Stimulated activated CD4-positive, alpha-beta T cell treated with anti-CD3 and anti-CD28 coated beads, Interleukin-15, amount 100 ng/mL, for 1 hour (primary cell): ENCODE data around the gene ACAD11.
"Not testable (repeated sequence)": the region's sequence is repeated elsewhere in the genome, so short reads cannot be mapped to it uniquely, and the experiment has no call there.

Experiments
- DNase-seq, 2 donors: peaks; one replicate each; pipeline ENCODE4 v3.0.0-alpha.2; 2020; ENCODE audit warnings: low read depth in 1 of 2, low spot score in 1 of 2

Gene ACAD11

GRCh38 chr3:132652640-132653270 lies 6.9 kb downstream of the ACAD11 start:
- no peak for DNase-seq

GRCh38 chr3:132650153-132650552 lies 9.5 kb downstream of the ACAD11 start:
- DNase-seq = no peak

GRCh38 chr3:132645058-132645457 lies 14.6 kb downstream of the ACAD11 start:
- no peak for DNase-seq

DNA sequence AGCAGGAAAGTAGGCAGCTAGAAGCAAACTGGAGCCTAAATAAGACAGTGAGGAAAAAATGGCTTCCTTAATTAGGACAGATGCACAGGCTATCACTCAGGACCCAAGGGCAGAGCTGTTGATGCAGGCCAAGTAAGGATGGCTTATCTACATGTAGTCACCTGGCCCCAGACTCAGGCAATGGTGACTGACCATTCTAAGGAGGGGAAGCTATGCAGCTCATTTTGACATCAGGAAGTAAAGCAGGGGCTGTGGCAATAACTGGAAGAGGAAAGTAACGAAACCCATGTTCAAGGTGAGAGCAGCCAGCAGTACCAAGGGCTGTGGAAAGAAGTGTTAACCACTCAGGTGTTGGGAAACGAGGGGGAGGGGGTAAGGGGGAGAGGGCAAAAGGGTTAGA lies 16.2 kb downstream of the ACAD11 start:
- no peak for DNase-seq

DNA sequence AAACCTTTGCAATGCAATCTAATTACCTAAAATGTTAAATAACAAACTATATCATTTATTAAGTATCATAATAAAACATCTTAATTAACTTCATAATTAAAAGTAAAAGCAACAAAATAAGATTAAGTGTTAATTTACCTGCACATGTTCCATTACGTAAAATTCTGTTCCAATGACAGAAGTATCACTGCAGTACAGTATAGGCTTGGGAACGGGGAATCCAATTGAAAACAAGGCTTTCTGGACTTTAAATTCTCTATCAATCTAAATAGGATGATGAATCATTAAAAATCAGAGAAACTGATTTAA lies 17.1 kb downstream of the ACAD11 start:
- DNase-seq = no peak

- no peak for DNase-seq
These were observed 17.6 kb downstream of the ACAD11 start for GRCh38 chr3:132641837-132642538.

DNA sequence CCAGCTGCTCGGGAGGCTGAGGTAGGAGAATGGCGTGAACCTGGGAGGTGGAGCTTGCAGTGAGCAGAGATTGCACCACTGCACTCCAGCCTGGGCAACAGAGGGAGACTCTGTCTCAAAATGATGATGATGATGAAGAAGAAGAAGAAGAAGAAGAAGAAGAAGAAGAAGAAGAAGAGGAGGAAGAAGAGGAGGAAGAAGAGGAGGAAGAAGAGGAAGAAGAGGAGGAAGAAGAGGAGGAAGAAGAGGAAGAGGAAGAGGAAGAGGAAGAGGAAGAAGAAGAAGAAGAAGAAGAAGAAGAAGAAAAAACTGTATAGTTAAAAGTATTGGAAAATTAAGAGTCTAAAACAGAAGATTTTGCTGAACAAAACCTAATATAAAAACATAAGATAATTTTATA lies 18.2 kb downstream of the ACAD11 start:
- DNase-seq = not testable (repeated sequence)

DNA sequence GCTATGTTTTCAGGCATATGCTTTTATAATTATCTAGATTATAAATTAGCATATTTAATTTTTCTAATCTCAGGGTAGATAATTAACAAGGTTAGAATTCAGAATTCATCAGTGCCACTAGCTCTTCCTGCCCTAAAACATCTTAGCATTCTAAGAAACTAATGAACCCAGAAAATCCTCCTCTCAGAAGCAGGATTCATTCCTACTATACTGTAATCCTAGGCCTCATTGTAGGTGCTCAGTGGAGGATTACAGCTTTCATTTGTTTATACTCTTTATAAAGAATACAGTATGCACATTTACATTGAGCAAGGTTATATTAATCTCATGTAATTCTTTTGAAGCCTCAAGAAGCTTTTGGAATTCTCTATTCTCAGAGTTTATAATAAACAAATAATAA lies 20.9 kb downstream of the ACAD11 start:
- no peak for DNase-seq

- DNase-seq = no peak
These were observed 22.0 kb downstream of the ACAD11 start for GRCh38 chr3:132637590-132637989.

- DNase-seq = no peak
These were observed 24.6 kb downstream of the ACAD11 start for GRCh38 chr3:132635052-132635451.

GRCh38 chr3:132630612-132631011 lies 29.0 kb downstream of the ACAD11 start:
- no peak for DNase-seq

- DNase-seq = no peak
These were observed 29.7 kb downstream of the ACAD11 start for GRCh38 chr3:132629928-132630327.

DNA sequence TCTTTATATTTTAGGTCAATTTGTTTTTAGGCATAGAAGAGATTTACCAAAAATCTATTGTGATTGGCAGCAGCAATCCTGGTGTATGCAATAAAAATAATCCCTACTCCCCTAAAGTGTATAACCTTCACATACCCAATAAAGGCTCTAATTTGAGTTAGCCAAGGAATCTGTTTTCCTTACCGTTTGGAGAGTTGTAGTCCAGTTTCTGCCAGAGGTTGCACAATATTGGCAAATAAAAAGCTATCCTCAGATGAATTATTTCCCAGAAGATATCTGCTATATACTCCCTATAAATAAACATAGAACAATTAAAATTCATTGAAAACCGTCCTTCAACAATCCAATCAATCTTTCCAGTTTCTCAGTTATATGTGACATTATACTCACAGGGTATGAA lies 31.5 kb downstream of the ACAD11 start:
- DNase-seq = no peak

DNA sequence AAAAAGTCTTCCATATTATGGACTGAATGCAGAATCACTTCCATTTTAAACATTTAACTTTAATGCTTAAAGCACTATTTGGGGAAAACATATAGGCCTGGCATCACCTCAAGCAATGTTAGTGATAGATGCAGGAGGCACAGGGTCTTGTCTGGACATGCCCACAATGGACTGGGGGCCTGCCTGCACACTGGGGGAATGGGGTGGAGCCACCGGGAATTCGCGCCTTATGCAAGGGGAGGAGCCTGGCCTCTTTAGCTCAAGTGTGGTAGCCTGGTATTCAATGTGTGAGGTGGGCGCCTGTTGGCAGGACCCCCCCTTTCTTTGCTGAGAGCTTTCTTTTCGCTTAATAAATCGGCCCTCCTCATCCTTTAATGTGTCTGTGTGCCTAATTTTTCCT lies 32.7 kb downstream of the ACAD11 start:
- no peak for DNase-seq

- no peak for DNase-seq
These were observed 34.0 kb downstream of the ACAD11 start for GRCh38 chr3:132625613-132626012.

- DNase-seq = no peak
These were observed 34.8 kb downstream of the ACAD11 start for GRCh38 chr3:132624790-132625189.

GRCh38 chr3:132623646-132624045 lies 36.0 kb downstream of the ACAD11 start:
- DNase-seq = no peak

DNA sequence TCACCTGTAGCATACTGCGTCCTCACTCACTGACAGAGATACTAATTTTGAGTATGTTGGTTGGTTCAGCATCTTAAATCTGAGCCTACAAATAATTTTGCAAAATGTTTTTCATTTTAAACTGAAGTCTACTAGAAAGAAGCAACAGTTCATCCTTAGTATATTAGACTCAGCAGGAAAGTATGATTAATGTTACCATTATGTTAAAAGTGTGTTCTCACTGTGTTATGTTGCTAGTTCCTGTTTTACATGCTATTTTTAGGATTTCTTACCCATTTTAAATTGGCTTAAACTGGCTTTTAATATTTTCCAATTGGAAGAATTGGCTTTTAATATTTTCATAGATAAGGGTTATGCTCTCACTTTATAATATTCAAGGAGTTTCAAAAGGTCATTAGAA lies 36.8 kb downstream of the ACAD11 start:
- no peak for DNase-seq

DNA sequence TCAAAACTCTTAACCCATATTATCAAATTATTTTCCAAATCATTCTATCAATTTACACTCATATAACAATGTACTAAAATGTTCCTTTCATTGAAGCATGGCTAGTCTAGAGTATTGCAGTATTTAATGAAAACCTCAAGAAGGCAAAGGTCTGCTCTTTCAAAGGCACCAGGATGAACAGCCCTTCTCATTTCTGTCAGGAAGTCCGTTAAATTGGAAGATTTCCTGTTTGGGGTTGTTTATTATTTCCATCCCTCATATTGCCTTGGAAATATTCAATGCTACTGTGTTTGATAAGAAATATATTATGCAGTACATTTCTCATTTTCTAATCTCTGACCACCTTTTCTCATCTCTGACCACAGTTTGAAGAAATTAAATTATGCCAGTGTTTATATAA lies 37.5 kb downstream of the ACAD11 start:
- no peak for DNase-seq

DNA sequence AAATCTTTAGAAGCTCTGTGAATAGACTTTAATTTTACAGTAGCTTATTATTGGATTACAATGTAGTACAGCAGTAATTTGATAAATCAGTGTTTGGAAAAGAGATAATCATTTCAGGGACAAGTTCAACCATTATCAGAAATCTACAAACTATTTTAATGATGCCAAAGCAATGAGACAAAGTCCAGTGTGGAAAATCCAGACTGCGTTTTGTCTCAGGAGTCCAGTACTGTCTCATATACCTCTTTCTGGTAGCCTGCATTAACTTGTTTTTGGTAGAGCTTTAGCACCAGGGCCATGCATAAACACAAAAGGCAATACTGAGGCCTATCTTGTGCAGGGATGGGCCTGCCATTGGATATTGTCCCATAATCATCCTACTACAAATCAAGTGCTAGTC lies 42.8 kb downstream of the ACAD11 start:
- no peak for DNase-seq

DNA sequence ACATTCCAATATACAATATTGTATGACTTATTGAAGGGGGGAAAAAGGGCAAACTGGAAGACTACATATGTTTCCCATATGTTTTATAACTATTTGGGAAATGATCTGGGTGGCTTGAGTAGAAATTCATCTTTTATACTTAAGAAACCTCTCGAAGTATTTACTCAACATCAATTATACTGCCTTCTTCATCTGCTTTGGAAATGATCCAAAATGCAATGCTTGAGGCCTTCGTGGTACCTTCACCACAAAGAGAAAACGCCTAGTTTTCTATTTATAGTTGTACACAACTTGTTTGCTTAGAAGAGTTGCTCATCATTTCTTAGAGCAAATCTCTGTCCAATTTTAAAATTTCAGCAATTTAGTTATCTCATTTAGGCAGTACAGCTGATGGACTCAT lies 43.7 kb downstream of the ACAD11 start:
- DNase-seq = no peak

GRCh38 chr3:132615301-132615700 lies 44.3 kb downstream of the ACAD11 start:
- not testable (repeated sequence) for DNase-seq

- not testable (repeated sequence) for DNase-seq
These were observed 53.0 kb downstream of the ACAD11 start for GRCh38 chr3:132606620-132607019.
